ENCODE measurements around the gene CPT1A.

The CPT1A gene

DNA sequence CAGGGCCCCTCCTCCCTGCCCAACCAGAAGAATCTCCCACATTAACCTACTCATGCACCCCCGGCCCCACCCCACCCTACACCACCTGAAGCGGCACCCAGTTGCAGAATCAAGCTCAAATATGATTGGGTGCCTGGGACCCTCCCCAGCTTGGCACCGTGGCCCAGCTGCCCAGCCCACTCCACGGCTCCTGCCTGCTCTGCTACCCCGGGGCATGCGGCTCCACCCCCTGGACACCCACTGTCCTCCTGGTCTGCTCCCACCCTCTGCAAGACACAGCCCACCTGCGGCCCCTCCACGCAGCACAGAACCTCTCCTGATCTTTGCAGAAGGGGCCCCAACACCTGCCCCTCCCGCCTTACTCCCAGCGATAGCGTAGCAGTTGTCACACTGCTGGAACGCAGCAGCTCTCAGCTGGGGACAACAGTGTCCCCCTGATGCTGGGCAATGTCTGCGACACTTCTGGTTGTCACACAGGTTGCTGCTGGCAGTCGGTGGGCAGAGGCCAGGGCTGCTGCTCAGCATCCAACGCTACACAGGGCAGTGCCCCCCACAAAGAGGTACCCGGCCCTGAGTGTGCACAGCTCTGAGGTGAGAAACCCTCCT, 58.4 kb downstream of the CPT1A start:
- no peak for DNase-seq

DNA sequence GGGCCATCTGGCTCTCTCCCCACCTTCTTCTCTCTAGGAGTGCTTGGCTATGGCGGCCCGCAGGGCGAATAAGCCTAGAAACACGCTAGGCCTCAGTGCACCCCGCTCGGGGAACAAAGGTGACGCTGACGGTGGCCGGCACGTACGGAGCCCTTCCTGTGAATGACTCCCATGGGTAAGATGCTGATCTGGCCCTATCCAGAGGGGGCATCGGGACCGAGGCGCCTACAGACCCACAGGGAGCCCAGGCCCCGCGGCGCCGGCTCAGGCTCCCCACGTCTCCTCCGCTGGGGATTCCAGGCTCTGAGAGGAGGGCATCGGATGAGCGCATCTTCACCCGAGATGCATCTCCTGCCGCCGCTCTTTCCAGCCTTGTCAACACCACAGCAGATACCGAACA, 59.0 kb downstream of the CPT1A start:
- no peak for DNase-seq

DNA sequence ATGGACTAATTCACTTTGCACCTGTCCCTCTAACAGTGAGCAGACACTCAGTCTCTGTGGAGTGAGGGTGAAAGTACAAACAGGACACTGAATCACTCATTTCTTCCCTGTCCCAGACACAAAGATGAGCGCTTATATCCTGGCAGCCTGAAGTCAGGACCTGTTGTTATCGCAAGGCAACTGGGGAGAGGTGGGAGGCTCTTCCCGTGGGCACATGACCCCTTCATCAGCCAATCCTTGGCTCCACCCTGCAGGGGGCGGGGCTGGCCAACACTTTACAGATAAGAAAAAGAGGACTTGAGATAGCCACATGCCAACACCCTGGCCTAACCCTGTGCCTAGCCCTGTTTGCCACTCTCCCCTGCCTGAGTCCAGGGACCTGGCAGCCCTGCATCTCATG, 60.9 kb downstream of the CPT1A start:
- DNase-seq = no peak

DNA sequence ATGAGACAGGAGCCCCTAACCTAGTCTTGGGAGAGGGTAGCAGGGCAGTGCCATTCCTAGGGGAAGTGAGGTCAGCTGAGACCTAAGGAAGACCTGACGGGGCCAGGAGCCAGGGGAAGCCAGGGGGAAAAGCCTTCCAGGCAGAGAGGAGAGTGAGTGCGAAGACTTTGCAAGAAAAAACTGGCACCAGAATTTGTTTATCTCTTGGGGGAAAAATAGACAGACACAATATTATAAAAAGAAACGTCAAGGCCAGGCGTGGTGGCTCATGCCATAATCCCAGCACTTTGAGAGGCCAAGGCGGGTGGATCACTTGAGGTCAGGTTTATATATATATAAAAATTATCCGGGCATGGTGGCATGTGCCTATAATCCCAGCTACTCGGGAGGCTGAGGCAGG, 63.5 kb downstream of the CPT1A start:
- no peak for DNase-seq

DNA sequence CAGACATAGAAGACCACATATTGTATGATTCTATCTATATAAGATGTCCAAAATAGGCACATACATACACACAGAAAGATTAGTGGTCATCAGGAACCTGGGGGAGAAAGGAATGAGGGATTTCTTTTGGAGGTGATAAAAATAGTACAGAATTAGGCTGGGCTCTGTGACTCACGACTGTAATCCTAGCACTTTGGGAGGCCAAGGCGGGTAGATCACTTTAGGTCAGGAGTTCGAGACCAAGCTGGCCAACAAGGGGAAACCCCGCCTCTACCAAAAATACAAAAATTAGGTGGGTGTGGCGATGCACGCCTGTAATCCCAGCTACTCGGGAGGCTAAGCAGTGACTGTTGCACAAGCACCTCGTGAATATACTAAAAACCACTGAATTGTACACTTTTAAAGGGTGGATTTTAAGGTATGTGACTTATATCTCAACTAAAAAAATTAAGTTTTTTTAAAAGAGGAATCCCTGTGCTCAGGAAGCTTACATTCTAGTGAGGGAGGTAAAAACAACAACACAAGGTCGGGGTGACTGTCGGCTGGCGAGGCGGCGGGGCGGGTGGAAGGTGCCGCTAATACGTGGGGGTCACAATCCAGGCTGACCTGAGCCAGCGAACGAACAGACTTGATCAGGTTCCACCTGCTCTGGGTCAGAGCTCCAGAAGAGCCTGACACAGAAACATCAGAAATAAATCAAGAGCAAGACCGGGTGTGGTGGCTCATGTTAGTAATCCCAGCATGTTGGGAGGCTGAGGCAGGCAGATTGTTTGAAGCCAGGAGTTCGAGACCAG, 65.1 kb downstream of the CPT1A start:
- DNase-seq = no peak

DNA sequence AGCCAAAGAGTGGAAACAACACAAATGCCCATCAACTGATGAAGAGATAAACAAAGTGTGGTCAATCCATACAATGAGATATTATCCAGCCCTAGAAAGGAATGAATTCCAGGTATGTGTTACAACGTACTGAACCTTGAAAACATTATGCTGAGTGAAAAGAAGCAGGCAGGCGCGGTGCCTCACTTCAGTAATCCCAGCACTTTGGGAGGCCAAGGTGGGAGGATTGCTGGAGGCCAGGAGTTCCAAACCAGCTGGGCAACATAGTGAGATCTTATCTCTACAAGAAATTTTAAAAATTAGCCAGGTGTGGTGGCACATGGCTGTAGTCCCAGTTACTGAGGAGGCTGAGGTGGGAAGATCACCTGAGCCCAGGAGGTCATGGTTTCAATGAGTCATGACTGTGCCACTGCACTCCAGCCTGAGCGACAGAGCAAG, 65.7 kb downstream of the CPT1A start:
- DNase-seq = no peak

DNA sequence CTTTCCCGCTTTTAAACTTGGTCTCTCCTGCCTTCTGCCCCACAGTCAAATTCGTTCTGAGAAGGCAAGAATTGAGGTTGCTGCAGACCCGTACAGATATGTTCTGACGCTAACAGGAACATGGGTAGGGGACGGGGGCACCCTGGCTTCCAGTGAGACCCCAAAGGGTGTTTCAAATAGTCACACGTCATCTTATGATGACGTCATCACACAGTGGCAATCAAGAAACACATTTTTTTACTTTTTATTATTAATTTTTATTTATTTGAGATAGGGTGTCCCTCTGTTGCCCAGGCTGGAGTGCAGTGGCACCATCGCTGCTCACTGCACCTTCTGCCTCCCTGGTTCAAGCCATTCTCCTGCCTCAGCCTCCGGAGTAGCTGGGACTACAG, 67.5 kb downstream of the CPT1A start:
- no peak for DNase-seq

DNA sequence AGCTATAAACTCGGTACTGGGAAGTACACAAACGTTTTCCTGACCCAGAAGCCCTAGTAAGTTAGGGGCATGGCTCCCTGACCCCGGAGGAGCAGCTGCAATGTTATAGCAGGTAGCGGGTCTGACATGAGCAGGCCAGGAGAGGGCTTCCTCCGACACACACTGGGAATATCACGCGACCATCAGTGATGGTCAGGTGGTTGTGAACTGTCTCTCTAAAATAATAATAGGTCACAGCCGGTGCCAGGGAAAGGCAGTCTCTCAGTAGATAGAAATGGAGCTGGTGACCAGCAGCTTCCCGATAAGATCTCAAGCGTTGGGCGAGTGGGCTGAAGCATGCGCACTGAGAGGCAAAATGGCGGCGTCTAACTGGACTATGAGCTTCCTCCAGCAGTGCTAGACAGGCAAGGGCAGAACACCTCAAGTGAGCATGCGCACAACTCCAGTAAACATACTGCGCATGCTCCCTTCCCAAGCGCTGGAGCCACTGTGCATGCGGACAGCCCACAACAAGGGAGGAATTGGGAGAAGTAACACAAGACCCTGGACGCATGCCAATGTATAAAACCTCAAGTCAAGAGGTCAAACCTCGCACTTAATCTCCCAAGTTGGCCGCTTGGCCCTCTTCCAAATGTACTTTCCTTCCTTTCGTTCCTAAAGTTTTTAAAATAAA, 68.1 kb downstream of the CPT1A start:
- no peak for DNase-seq

DNA sequence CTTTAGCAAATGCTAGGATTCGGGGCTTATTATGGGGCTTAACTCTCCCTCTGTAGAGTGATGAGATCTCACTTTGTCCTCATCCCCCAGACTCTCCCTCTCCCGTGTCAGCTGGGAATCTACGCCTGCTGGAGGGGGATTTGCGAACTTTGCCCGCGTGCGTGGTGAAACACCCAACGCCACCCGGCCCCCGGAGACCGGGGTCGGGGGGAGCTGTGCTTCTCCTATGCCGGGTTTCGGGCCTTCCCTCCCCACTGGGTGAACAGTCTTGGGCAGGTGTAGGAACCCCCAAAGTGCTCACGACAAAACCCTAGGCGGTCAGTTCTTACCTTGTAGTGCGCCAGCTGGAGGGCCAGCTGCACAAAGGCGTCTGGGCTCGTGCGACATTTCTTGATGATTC, 68.8 kb downstream of the CPT1A start:
- DNase-seq = no peak

DNA sequence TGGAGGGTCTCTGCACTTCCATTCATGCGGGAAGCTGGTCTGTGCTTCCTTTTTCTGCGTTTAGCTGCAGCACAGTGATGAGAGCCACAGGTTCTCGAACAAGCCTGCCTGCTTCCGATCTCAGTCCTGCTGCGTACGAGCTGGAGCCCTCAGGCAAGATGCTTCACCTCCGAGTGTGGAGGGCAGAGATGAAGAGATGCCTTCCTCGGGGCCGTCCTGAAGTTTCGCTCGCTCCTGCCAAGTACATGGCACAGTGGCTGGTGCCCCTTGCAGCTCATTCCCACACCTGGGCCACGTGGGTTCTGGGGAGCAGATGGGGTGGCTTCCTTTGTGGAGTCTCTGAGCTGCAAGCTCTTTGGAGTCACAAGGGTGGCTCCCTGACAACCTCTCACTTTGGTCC, 70.9 kb downstream of the CPT1A start:
- DNase-seq = no peak

DNA sequence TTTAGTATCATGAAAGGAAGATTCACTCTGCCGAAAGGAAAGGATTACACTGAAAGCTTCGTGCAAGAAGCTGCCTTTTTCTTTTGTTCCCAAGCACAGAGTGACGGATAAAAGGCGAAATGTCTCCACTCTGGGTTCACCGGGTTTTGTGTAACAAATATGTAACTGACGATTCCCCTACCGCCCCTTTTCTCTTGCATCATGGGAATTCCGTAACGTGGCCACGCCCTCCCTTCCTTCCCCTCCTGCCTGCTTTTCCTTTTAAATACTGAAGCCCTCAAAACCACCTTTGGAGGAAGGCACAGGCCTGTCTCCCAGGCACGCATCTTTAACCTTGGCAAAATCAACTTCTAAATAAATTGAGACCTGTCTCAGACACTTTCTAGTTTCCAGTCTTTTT, 74.0 kb downstream of the CPT1A start:
- DNase-seq = no peak

DNA sequence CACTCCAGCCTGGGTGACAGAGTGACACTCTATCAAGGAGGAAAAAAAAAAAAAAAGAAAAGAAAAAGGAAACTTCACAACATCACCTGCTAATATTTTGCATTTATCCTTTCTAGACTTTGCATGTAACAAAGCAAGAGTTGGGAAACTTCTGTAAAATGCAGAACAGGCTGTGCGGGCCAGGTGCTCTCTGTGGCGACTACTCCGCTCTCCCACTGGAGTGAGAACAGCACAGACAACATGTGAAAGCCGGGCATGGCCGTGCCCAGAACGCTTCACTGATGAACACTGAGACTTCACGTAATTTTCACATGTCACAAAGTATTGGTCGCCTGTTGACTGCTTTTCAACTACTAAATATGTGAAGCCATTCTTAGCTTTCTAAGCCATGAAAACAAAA, 74.9 kb downstream of the CPT1A start:
- no peak for DNase-seq

DNA sequence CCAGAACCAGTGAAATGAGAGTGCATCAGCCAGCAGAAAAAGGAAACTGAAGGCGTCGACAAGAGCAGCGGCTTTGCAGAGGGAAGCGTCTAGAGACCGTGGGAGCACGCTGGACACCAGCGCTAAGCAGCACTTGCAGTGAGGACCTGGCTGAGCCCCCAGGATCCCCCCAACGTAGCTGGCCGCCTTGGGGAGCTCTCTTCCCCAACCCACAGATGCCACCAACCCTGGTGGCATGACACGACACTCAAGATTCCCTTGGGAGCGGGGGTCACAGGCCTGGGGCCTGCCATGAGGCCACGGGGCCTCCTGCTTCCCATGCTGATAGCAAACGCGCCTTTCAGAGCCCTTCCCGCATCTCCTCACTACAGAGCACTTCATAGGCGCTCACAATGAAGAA, 77.0 kb downstream of the CPT1A start:
- no peak for DNase-seq

DNA sequence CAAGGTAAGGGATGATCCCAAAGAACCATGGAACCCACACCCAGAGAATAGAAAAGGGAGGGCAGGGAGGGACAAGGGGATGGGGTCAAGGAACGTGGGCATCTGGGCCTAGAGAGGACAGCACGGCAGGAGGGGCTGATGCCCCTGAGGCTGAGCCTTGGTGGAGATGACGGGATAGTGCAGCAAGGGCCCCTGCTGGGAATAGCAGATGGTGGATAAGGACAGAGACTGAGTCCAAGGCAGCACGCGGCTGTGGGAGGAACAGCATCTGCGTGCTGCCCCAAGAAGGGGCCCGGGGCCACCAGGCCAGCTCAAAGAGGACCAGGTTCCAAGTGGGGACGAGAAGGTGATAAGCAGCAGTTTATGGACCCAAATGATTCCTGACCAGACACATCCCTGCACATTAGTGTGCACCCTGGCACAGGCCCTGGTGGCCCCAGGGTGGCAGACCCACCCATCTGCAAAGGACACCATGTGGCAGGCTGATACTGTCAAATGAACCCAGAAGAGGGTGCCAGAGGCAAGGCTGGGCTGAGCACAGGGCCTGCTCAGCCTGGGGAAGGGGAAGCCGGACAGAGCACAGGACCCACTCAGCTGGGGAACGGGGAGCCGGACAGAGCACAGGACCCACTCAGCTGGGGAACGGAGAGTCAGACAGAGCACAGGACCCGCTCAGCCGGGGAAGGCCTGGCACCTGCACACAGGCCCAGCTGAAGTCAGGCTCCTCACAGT, 77.6 kb downstream of the CPT1A start:
- no peak for DNase-seq

DNA sequence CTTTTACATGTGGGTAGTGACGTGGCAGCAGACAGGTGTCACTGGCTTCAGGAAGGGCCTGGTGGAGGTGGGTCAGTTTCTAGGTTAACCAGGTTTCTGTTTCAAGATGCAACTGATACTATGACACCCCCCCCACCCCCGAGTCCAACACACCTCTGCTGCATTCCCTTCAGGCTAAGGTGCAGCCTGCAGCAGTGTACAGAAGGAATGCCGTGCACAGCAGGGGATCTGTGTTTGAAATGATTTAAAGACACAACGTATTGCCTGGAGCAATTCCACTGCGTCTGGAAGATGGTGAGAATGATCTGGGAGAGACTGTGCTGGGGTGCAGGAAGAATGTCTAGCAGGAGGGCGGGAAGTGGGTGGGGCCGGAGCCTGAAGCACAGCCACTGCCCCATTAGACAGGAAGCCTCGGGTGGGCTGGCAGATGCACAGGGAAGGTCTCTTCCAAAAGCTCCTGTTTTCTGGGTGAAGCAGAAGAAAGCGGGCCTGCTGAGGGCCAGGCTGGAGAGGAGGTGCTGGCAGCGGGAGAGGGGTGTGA, 78.5 kb downstream of the CPT1A start:
- DNase-seq = no peak

DNA sequence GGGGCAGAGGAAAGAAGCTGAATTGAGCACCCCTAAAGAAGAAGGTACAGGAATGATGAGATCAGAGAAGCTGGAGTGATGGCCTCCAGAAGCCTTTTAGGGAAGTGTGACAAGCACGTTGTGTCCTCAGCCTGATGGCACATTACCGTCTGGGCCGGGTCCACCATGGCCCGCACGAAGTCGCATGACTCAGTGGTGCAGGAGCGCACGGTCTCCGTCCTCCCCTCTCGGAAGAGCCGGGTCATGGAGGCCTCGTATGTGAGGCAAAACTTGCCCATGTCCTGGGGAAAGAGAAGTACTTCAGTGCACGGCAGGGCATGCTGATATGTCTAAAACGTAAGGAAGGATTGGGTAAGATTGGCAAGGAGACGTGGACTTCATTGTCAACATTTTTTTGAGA, 79.2 kb downstream of the CPT1A start:
- DNase-seq = no peak

DNA sequence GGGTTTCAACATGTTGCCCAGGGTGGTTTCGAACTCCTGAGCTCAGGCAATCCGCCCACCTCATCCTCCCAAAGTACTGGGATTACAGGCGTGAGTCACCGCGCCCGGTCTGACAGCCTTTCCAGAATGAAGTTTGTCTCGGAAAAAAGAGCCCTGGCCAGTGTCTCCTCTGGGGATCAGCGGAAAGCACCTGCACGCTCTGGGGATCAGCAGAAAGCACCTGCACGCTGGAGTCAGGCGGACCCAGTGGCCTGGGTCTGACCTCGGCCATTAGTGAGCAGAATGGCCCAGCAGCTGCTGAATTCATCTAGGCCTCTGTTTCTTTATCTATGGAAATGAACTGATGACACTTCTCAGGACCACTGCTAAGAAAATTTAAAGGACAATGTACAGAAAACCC, 79.9 kb downstream of the CPT1A start:
- no peak for DNase-seq

DNA sequence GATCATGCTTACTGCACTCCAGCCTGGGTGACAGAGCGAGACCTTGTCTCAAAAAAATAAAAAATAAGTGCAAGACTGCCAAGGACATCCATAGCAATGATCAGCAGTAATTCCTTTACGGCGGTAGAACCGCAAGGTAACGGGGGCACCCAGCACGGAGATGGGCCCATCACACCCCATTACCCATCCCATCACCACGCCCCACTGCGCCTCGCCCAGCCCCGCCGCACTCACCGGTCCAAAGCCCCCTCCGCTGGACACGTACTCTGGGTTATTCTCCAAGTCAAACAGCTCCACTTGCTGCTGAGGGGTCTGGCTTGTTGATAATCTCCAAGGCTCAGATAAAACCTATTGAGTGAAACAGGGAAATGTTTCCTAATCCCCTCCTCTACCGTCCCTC, 81.7 kb downstream of the CPT1A start:
- no peak for DNase-seq

DNA sequence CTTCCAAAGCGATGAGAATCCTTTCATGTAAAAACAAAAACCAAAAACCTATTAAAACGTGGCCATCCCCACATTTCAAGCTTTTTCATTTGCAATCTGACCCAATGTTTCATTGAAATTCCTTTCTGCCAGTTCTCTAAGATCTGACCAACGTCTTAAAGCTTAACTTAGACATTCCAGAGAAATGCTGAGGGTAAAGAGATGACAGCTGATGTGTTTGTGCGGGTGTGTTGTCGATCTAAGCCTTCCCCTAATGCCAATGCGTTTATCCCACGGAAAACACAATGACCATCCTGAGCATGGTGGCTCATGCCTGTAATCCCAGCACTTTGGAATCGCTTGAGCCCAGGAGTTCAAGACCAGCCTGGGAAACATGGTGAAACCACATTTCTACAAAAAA, 84.0 kb downstream of the CPT1A start:
- no peak for DNase-seq

DNA sequence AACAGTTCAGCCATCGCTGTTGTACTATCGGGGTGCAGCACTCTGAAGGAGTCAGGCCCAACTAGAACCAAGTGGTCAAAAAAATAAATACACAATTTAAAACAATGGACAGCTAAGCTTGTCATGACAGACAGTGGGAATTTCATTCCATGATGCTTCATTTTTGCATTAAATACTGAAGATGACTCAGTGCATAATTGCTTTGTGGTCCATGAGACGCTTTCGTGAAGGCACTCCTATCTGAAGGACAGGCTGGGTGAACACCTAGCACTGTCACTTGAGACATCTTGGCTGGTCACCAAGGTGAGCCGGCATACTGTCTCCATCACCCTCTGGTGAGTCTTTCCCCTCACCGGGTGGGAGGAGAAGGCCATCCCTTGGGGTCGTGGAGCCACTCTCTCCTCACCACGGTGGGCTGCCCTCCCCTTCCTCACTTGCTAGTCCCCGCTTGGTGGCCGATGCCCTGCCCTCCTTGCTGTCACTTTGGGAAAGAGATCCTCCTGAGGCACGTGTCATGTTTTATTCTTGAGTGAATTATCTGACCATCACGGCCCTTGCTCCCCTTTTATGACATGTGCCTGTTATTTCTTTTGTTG, 85.4 kb downstream of the CPT1A start:
- DNase-seq = no peak

DNA sequence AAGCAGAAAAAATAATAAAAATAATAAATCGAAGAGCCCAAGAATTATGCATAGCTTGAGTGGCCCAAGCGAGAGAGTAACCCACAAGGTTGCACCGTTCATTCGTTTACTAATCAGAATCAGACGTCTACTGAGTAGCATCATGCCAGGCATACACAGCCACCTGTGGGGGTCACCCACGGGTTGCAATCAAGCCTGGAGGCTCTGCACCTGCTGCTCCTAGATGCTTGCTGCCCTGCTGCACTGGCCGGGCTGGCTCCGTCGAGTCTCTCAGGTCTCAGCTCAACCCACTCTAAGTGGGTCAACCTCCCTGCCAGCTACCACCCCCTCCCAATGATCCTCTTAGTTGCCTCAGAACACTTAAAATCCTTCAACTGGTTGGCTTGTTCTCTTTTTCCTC, 88.4 kb downstream of the CPT1A start:
- DNase-seq = no peak

DNA sequence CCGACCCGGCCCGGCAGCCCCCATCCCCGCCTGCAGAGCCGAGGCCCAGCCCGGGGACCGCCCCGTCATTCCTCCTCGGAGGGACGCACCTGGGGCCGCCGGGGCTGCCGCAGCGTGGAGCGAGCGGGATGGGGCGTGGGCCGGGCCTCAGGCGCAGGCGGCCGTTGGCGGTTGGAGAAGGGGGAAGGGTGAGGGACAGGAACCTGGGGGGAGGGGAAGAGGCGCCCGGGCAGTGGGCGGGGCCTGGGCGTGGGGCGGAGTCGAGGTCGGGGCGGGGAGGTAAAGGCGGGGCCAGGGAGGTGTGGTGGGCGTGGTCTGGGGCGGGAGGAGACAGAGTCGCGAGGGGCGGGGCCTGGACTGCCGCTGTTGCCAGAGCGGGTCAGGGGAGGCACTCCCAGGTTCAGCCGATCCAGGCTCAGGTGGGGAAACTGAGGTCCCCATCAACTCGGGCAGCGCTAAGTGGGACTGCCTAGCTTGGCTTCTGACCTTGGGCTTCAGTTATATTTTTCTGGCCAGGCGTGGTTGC, 90.3 kb downstream of the CPT1A start, which contains the start of gene TESMIN:
Gene TESMIN (minus strand): TSS at position 190 of the 526 bp plus-strand sequence. CDS start 860 bp downstream, outside the sequence.
- peak; percentile 30 for DNase-seq

DNA sequence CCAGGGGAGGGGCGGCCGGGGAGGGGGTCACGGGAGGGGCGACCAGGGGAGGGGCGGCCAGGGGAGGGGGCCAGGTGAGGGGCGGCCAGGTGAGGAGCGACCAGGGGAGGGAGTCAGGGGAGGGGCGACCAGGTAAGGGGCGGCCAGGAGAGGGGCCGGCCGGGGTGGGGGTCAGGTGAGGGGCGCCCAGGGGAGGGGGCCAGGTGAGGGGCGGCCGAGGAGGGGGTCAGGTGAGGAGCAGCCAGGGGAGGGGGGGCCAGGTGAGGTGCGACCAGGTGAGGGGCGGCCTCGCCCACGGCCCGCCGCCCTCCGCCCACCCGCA, 90.8 kb downstream of the CPT1A start:
- DNase-seq = no peak

All from NCI-H1436 treated with DMSO at 0.1 percent for 48 hours (cell line).